T-cell (primary cell): ENCODE data around the gene HGFAC. TPM values are rescaled to one million over a fixed set of nuclear protein-coding genes. Genes with fewer than 3 reads are reported as not detected.

Source experiments
- ATAC-seq, 4 experiments: fragments of 200-7000 bp in 3 of 4; fragments of 150-1000 bp in 1 of 4; cut with Tn5 transposase; replicated peaks in 1 of 4; 1 replicate in 3 of 4; 2 replicates in 1 of 4; pipeline ENCODE4 v1.10.0; 2021; ENCODE audit warnings: moderate library complexity in 3 of 4, mild to moderate bottlenecking in 2 of 4, moderate number of reproducible peaks in 1 of 4
- CTCF ChIA-PET, 2 donors: fragments of 300-600 bp; sonication (Branson Sonifier 250); formaldehyde crosslinking; loops; one replicate each; lab custom pipeline; 2022; ENCODE audit warnings: antibody characterized with exemption in 2 of 2; lab: Charles Lee
- POLR2A ChIA-PET, 2 donors: fragments of 300-600 bp; sonication (Branson Sonifier 250); formaldehyde crosslinking; loops; one replicate each; lab custom pipeline; 2022; ENCODE audit warnings: antibody characterized with exemption in 2 of 2; lab: Charles Lee
- DNase-seq, 35 experiments: peaks; one replicate each; pipeline versions ENCODE4 v3.0.0 to v3.0.0-alpha.2; 2013 to 2023
- H3K27ac ChIP-seq: one replicate; pipeline ENCODE4 v1.5.1; 2013; ENCODE audit warnings: low read length
- H3K27me3 ChIP-seq, 2 experiments: replicated peaks in 1 of 2; 1 replicate in 1 of 2; 2 replicates in 1 of 2; pipeline versions ENCODE4 v1.6.1 to v1.7.0; 2013; ENCODE audit warnings: low read length in 1 of 2, mixed read lengths in 1 of 2; ENCODE audit not compliant: control insufficient read depth in 2 of 2, insufficient read depth in 2 of 2; ENCODE audit errors: extremely low read depth in 1 of 2
- H3K36me3 ChIP-seq, 2 donors: 1 replicate in 1 of 2; 2 replicates in 1 of 2; pipeline versions ENCODE4 v1.6.1 to v1.7.0; 2013; ENCODE audit warnings: low read length in 1 of 2; ENCODE audit not compliant: control insufficient read depth in 2 of 2, insufficient read depth in 1 of 2; ENCODE audit errors: extremely low read depth in 1 of 2
- H3K4me1 ChIP-seq, 2 experiments: 1 replicate in 1 of 2; 2 replicates in 1 of 2; pipeline versions ENCODE4 v1.6.1 to v1.7.0; 2013; ENCODE audit warnings: low read length in 2 of 2, mixed read lengths in 1 of 2; ENCODE audit not compliant: insufficient read depth in 2 of 2, control insufficient read depth in 1 of 2; ENCODE audit errors: extremely low read depth in 1 of 2
- H3K4me3 ChIP-seq, 2 donors: 1 replicate in 1 of 2; 2 replicates in 1 of 2; pipeline versions ENCODE4 v1.5.1 to v1.7.0; 2013; ENCODE audit warnings: mild to moderate bottlenecking in 2 of 2, low read length in 1 of 2, moderate library complexity in 1 of 2; ENCODE audit not compliant: control insufficient read depth in 1 of 2; ENCODE audit errors: extremely low read depth in 1 of 2
- H3K9me3 ChIP-seq: 2 replicates; pipeline ENCODE4 v1.7.0; 2013
- H3K27ac Mint-ChIP-seq, 2 donors: one replicate each; pipeline ENCODE4 v1.8.0; 2020 to 2021; ENCODE audit warnings: mild to moderate bottlenecking in 2 of 2, mixed read lengths in 2 of 2
- H3K27me3 Mint-ChIP-seq, 2 donors: one replicate each; pipeline ENCODE4 v1.8.0; 2021 to 2022; ENCODE audit warnings: mixed read lengths in 2 of 2
- H3K36me3 Mint-ChIP-seq: one replicate; pipeline ENCODE4 v1.8.0; 2021; ENCODE audit warnings: mixed read lengths
- H3K4me1 Mint-ChIP-seq, 3 donors: one replicate each; pipeline ENCODE4 v1.8.0; 2020 to 2022; ENCODE audit warnings: mixed read lengths in 3 of 3, mild to moderate bottlenecking in 1 of 3
- H3K4me3 Mint-ChIP-seq, 3 donors: one replicate each; pipeline ENCODE4 v1.8.0; 2020 to 2022; ENCODE audit warnings: mild to moderate bottlenecking in 3 of 3, mixed read lengths in 3 of 3, moderate library complexity in 3 of 3
- H3K9me3 Mint-ChIP-seq, 3 donors: one replicate each; pipeline ENCODE4 v1.8.0; 2020 to 2022; ENCODE audit warnings: mixed read lengths in 3 of 3
- WGBS: methylation state at CpG from one replicate; pipeline ENCODE4 v1.1.5; 2013; ENCODE audit warnings: missing lambda C conversion rate; ENCODE audit not compliant: insufficient coverage; 5-methylcytosine and 5-hydroxymethylcytosine counted together
- total RNA-seq, 35 experiments: library from RNA in 6 of 35; stranded (reverse) in 6 of 35; fragments of 120-200 nt in 1 of 35; gene quantifications; one replicate each; pipeline versions ENCODE4 v1.2.1 to v1.2.4 and lab custom pipeline; 2013 to 2026

The HGFAC gene
- total RNA-seq, 5 donors from 2014 or later (not counting 1 experiment from before 2014, with no cell fraction given) = 0.33 to 0.73 (median 0.70) TPM; not detected in 2

DNA sequence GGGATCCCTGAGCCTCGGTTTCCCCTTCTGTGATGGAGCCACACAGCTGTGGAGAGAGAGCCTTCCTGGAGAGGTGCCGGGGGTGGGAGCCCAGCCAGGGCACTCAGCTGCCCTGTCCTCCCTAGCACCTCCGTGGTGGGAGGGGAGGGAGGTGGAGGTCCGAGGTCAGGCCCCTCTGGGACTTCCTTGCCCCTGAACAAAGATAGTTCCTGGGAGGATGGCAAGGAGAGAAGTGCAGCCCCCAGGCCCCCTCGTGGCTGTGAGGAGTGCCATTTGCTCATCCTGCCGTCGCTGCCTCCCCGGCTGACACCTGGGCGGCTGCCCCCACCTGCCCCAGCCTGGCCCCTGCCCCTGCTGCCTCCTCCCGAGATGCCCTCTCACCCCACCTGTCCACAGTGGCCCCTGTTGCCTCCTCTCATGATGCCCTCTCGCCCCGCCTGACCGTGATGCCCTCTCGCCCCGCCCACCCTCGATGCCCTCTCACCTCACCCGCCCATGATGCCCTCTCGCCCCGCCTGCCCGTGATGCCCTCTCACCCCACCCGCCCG is 34.0 kb downstream of the HGFAC start:
- no peaks in the 10 kb centered on the region for H3K9me3 ChIP-seq
- 64% methylated on average over 5 of the region's 22 CpGs for WGBS
- CTCF ChIA-PET = no interaction called here
- Mint-ChIP-seq H3K36me3 (no peaks in the 10 kb centered on the region), H3K9me3 (no peaks in the 10 kb centered on the region), H3K27me3 (peaks cover 3 to 16% of the 10 kb centered on the region in 2 donors), H3K27ac (no peak overlapping the region), H3K4me1 (no peaks in the 10 kb centered on the region), H3K4me3 (no peak overlapping the region)
- ATAC-seq (no peak), DNase-seq (no peak)
- H3K27me3 ChIP-seq = peaks cover 0 to 75% of the 10 kb centered on the region in 2 experiments
- POLR2A ChIA-PET = no interaction called here
- H3K36me3 ChIP-seq = no peaks in the 10 kb centered on the region
- no peak overlapping the region for H3K27ac ChIP-seq
- H3K4me3 ChIP-seq = no peak overlapping the region
- H3K4me1 ChIP-seq = peaks cover 0 to 5% of the 10 kb centered on the region in 2 experiments

DNA sequence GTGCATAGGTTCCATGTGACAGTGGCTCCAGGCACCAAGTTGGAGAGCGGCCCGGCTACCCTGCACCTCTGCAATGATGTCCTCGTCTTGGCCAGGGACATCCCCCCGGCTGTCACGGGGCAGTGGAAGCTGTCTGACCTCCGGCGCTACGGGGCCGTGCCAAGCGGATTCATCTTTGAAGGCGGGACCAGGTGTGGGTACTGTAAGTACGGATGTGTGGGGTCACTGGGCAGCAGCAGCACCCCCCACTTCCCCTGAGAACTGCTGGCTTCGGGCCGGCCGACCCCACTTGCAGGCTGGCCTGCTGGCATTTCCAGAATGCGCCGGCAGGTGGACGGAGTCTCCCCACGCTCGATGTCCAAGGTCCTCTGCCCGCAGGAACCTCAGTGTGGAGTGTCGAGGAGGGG is 34.6 kb downstream of the HGFAC start:
- no peak overlapping the region for H3K27ac Mint-ChIP-seq
- Histone ChIP-seq H3K27ac (no peak overlapping the region), H3K27me3 (peaks cover 0 to 79% of the 10 kb centered on the region in 2 experiments), H3K36me3 (no peaks in the 10 kb centered on the region), H3K4me3 (no peak overlapping the region), H3K9me3 (no peaks in the 10 kb centered on the region), H3K4me1 (peaks cover 0 to 5% of the 10 kb centered on the region in 2 experiments)
- CTCF ChIA-PET = no interaction called here
- DNase-seq = no peak
- H3K36me3 Mint-ChIP-seq = no peaks in the 10 kb centered on the region
- no peaks in the 10 kb centered on the region for H3K4me1 Mint-ChIP-seq
- no peaks in the 10 kb centered on the region for H3K9me3 Mint-ChIP-seq
- ATAC-seq = no peak
- peaks cover 9 to 19% of the 10 kb centered on the region in 2 donors for H3K27me3 Mint-ChIP-seq
- WGBS = 88% methylated on average over 13 of the region's 22 CpGs
- POLR2A ChIA-PET = no interaction called here
- H3K4me3 Mint-ChIP-seq = no peak overlapping the region

- no peak overlapping the region for H3K27ac ChIP-seq
- POLR2A ChIA-PET = no interaction called here
- peaks cover 0 to 81% of the 10 kb centered on the region in 2 experiments for H3K27me3 ChIP-seq
- no peak overlapping the region for H3K4me3 Mint-ChIP-seq
- peaks cover 0 to 5% of the 10 kb centered on the region in 2 experiments for H3K4me1 ChIP-seq
- WGBS = 80% methylated on average over 23 of the region's 27 CpGs
- H3K4me3 ChIP-seq = no peak overlapping the region
- ATAC-seq (no peak), DNase-seq (no peak)
- CTCF ChIA-PET = no interaction called here
- no peaks in the 10 kb centered on the region for H3K4me1 Mint-ChIP-seq
- no peaks in the 10 kb centered on the region for H3K9me3 Mint-ChIP-seq
- H3K36me3 ChIP-seq = no peaks in the 10 kb centered on the region
- H3K27me3 Mint-ChIP-seq = peaks cover 13 to 27% of the 10 kb centered on the region in 2 donors
- H3K27ac Mint-ChIP-seq = no peak overlapping the region
- no peaks in the 10 kb centered on the region for H3K36me3 Mint-ChIP-seq
- H3K9me3 ChIP-seq = no peaks in the 10 kb centered on the region
Measured at GRCh38 chr4:3476936-3477749, 35.4 kb downstream of the HGFAC start.

DNA sequence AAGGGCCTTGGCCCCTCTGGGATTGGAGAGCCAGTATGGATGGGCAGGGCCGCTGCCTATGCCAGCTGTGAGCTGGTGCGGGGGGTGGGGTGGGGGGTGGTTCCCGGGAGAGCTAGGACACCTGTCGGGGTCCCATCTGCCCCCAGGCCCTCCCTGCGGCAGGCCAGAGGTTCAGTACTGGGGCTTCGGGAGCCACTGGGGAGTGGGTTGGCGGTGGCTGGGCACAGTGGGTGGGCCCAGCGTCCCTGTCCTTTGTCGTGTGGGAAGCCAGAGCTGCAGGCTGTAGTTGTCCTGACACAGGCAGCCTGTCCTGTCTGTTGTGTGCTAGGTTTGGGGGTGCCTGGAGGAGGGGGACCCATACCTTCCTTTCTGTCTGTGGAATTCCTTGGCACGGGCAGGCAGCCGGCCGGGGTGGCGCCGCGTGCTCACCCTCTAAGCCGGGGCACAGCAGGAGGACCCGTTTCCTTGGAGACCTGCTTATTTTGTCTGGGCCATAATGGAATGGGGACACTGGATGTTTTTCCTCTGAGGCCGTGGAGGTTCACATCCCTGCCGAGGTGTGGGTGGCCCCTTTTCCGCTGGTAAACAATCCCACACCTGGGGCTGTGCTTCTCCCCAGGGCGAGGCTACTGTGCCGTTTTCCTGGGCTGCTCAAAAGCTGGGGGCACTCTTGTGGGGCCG is 36.1 kb downstream of the HGFAC start:
- Mint-ChIP-seq H3K36me3 (no peaks in the 10 kb centered on the region), H3K9me3 (no peaks in the 10 kb centered on the region), H3K27ac (no peak overlapping the region), H3K4me1 (no peaks in the 10 kb centered on the region), H3K4me3 (no peak overlapping the region), H3K27me3 (peaks cover 13 to 33% of the 10 kb centered on the region in 2 donors)
- WGBS = 78% methylated on average over 19 of the region's 23 CpGs
- ChIA-PET CTCF (interaction anchor here in 1 of 2 donors (0.7 kb wide), 1 partner anchor 440 kb away, joined by 3 read pairs; no protein-coding TSS in a partner anchor), POLR2A (no interaction called here)
- peaks cover 0 to 88% of the 10 kb centered on the region in 2 experiments for H3K27me3 ChIP-seq
- no peak for DNase-seq
- H3K4me3 ChIP-seq = no peak overlapping the region
- no peak overlapping the region for H3K27ac ChIP-seq
- no peak for ATAC-seq
- peaks cover 0 to 5% of the 10 kb centered on the region in 2 experiments for H3K4me1 ChIP-seq
- H3K36me3 ChIP-seq = no peaks in the 10 kb centered on the region
- no peaks in the 10 kb centered on the region for H3K9me3 ChIP-seq

GRCh38 chr4:3478446-3479357 is 36.9 kb downstream of the HGFAC start:
- ATAC-seq (no peak), DNase-seq (no peak)
- Mint-ChIP-seq H3K27ac (no peak overlapping the region), H3K36me3 (no peaks in the 10 kb centered on the region), H3K9me3 (no peaks in the 10 kb centered on the region), H3K4me3 (no peak overlapping the region), H3K27me3 (peaks cover 13 to 37% of the 10 kb centered on the region in 2 donors), H3K4me1 (no peaks in the 10 kb centered on the region)
- Histone ChIP-seq H3K27me3 (peaks cover 0 to 91% of the 10 kb centered on the region in 2 experiments), H3K4me1 (peaks cover 0 to 9% of the 10 kb centered on the region in 2 experiments), H3K36me3 (no peaks in the 10 kb centered on the region), H3K9me3 (no peaks in the 10 kb centered on the region), H3K27ac (no peak overlapping the region), H3K4me3 (no peak overlapping the region)
- ChIA-PET CTCF (interaction anchor here in 1 of 2 donors (0.7 kb wide), 1 partner anchor 441 kb away, joined by 3 read pairs; no protein-coding TSS in a partner anchor), POLR2A (no interaction called here)
- WGBS = 82% methylated on average over 30 of the region's 35 CpGs
